Cardiac muscle cell (in vitro differentiated cells and primary cell): ENCODE results near the gene WDFY2. TPM values are rescaled to one million over a fixed set of nuclear protein-coding genes. Genes with fewer than 3 reads are reported as not detected.

Source experiments
- DNase-seq, 2 donors: peaks; one replicate each; pipeline versions ENCODE4 v3.0.0 to v3.0.0-alpha.2; 2010 to 2017; ENCODE audit warnings: low read depth in 1 of 2, low spot score in 1 of 2
- H3K27ac ChIP-seq: fragments of 200-600 bp; sonication (generic); 2 replicates; pipeline ENCODE4 v1.5.1; 2016
- H3K27me3 ChIP-seq: fragments of 200-600 bp; sonication (generic); 2 replicates; pipeline ENCODE4 v1.6.0; 2016; ENCODE audit warnings: control low read depth
- H3K36me3 ChIP-seq: fragments of 200-600 bp; sonication (generic); 2 replicates; pipeline ENCODE4 v1.5.1; 2016; ENCODE audit warnings: control low read depth
- H3K4me1 ChIP-seq: fragments of 200-600 bp; sonication (generic); 2 replicates; pipeline ENCODE4 v1.8.1; 2017; ENCODE audit warnings: low read depth, mild to moderate bottlenecking, mixed run types
- H3K4me3 ChIP-seq: fragments of 200-600 bp; sonication (generic); 2 replicates; pipeline ENCODE4 v1.5.1; 2016; ENCODE audit warnings: mild to moderate bottlenecking
- H3K9me3 ChIP-seq: fragments of 200-600 bp; sonication (generic); 2 replicates; pipeline ENCODE4 v1.5.1; 2017; ENCODE audit warnings: low read depth, mild to moderate bottlenecking, control low read depth
- CTCF ChIP-seq: IDR thresholded peaks from 2 replicates; pipeline ENCODE4 v1.5.1; 2012; ENCODE audit warnings: low read depth, mild to moderate bottlenecking, low read length
- polyA plus RNA-seq: library from polyadenylated mRNA; unstranded; fragments of >200 nt; fragmentation: Nextera tagmentation; extraction: Ambion mirVana; gene quantifications from 2 replicates; pipeline ENCODE4 v1.2.1, GENCODE V29; 2016
- total RNA-seq: library from RNA; depleted of rRNA; stranded (reverse); fragments of >200 nt; gene quantifications from 2 replicates; pipeline ENCODE4 v1.2.3, GENCODE V29; 2016

WDFY2 gene
- total and polyA plus RNA-seq, 2 experiments from 2014 or later = 9.1 to 20.4 TPM

GRCh38 chr13:51760592-51760991, 176.3 kb downstream of the WDFY2 start:
- DNase-seq = no peak
- Histone ChIP-seq H3K9me3 (no peaks in the 10 kb centered on the region), H3K36me3 (no peaks in the 10 kb centered on the region), H3K27me3 (no peaks in the 10 kb centered on the region), H3K4me1 (peaks cover 37% of the 10 kb centered on the region), H3K4me3 (no peak overlapping the region), H3K27ac (no peak overlapping the region)
- TF ChIP-seq CTCF = no peak

GRCh38 chr13:51761643-51762350, 177.5 kb downstream of the WDFY2 start:
- H3K4me3 ChIP-seq = no peak overlapping the region
- DNase-seq = peak in 1 of 2 donors; percentile 63
- no peak for TF ChIP-seq CTCF
- no peaks in the 10 kb centered on the region for H3K36me3 ChIP-seq
- no peaks in the 10 kb centered on the region for H3K9me3 ChIP-seq
- H3K27me3 ChIP-seq = no peaks in the 10 kb centered on the region
- H3K27ac ChIP-seq = no peak overlapping the region
- H3K4me1 ChIP-seq = peaks cover 37% of the 10 kb centered on the region

GRCh38 chr13:51763486-51763885, 179.2 kb downstream of the WDFY2 start:
- H3K27me3 ChIP-seq = no peaks in the 10 kb centered on the region
- no peak for DNase-seq
- no peak overlapping the region for H3K27ac ChIP-seq
- H3K4me3 ChIP-seq = no peak overlapping the region
- TF ChIP-seq CTCF = no peak
- peaks cover 26% of the 10 kb centered on the region for H3K4me1 ChIP-seq
- H3K9me3 ChIP-seq = no peaks in the 10 kb centered on the region
- H3K36me3 ChIP-seq = no peaks in the 10 kb centered on the region

- Histone ChIP-seq H3K4me3 (no peak overlapping the region), H3K9me3 (no peaks in the 10 kb centered on the region), H3K4me1 (peaks cover 31% of the 10 kb centered on the region), H3K27me3 (no peaks in the 10 kb centered on the region), H3K36me3 (no peaks in the 10 kb centered on the region), H3K27ac (peak overlapping the region; percentile 61)
- no peak for TF ChIP-seq CTCF
- peak; percentile 54 to 65 for DNase-seq
Measured at GRCh38 chr13:51764184-51765141, 180.2 kb downstream of the WDFY2 start.

- TF ChIP-seq CTCF = no peak
- DNase-seq = no peak
- Histone ChIP-seq H3K27ac (peak overlapping the region; percentile 61), H3K9me3 (no peaks in the 10 kb centered on the region), H3K4me1 (peaks cover 34% of the 10 kb centered on the region), H3K4me3 (no peak overlapping the region), H3K27me3 (no peaks in the 10 kb centered on the region), H3K36me3 (no peaks in the 10 kb centered on the region)
Measured at GRCh38 chr13:51765142-51765515, 180.9 kb downstream of the WDFY2 start.
